K562 (cell line): ENCODE data around the gene EMILIN1. TPM values are rescaled to one million over a fixed set of nuclear protein-coding genes. Genes with fewer than 3 reads are reported as not detected.

Experiments
- ATAC-seq: fragments of 200-7000 bp; cut with Tn5 transposase; 3 replicates; pipeline ENCODE4 v1.9.1; 2020; ENCODE audit warnings: moderate library complexity
- BruUV-seq: library from RNA; stranded (reverse); fragments of 400-500 nt; replicated peaks from 2 replicates; lab custom pipeline; 2021; lab: Mats Ljungman, UMichigan
- CTCF ChIA-PET: fragments of 300-600 bp; formaldehyde crosslinking; extraction: SDS; loops from one replicate; lab custom pipeline; 2021; ENCODE audit warnings: low intra/inter-chr PET ratio; lab: Yijun Ruan, JAX
- POLR2A ChIA-PET: fragments of 300-600, 350-650 bp; sonication (Branson Sonifier 250); formaldehyde crosslinking; extraction: SDS; loops from one replicate; lab custom pipeline; 2021; ENCODE audit warnings: antibody characterized with exemption, inconsistent platforms; lab: Yijun Ruan, JAX
- DNase-seq, 4 experiments: peaks; one replicate each; pipeline versions ENCODE4 v3.0.0 to v3.0.0-alpha.2; 2011 to 2018; ENCODE audit warnings: low spot score in 3 of 4, mixed read lengths in 3 of 4; ENCODE audit errors: extremely low read depth in 1 of 4
- FAIRE-seq: peaks from 2 replicates; lab custom pipeline; 2011; peaks lifted over from hg19 to GRCh38; lab: Jason Lieb, UNC
- H2AFZ ChIP-seq: 2 replicates; pipeline ENCODE4 v1.6.0; 2011; ENCODE audit warnings: low read depth, low read length, control low read depth, inconsistent platforms
- H3K27ac ChIP-seq: fragments of 200-600 bp; 3 replicates; pipeline ENCODE4 v1.8.0; 2011; ENCODE audit warnings: low read depth, mild to moderate bottlenecking, control low read depth, inconsistent platforms, low read length, moderate library complexity, mixed read lengths; ENCODE audit errors: extremely low read depth
- H3K27me3 ChIP-seq, 2 experiments: fragments of 300-600 bp in 1 of 2; 2 replicates in 1 of 2; 3 replicates in 1 of 2; pipeline versions ENCODE4 v1.6.0 to v1.8.0; 2011; ENCODE audit warnings: inconsistent platforms in 2 of 2, low read length in 2 of 2, mild to moderate bottlenecking in 1 of 2, mixed read lengths in 1 of 2, moderate library complexity in 1 of 2; ENCODE audit not compliant: control insufficient read depth in 2 of 2, insufficient read depth in 2 of 2
- H3K36me3 ChIP-seq: fragments of 300-600 bp; 3 replicates; pipeline ENCODE4 v1.8.0; 2011; ENCODE audit warnings: mild to moderate bottlenecking, low read length, inconsistent platforms; ENCODE audit not compliant: control insufficient read depth, insufficient read depth
- H3K4me1 ChIP-seq, 2 experiments: fragments of 200-600 bp in 1 of 2; replicated peaks in 1 of 2; 2 replicates in 1 of 2; 3 replicates in 1 of 2; pipeline versions ENCODE4 v1.5.1 to v1.8.0; 2011; ENCODE audit warnings: inconsistent platforms in 2 of 2, low read length in 2 of 2, mild to moderate bottlenecking in 1 of 2, mixed read lengths in 1 of 2, moderate library complexity in 1 of 2; ENCODE audit not compliant: control insufficient read depth in 2 of 2, insufficient read depth in 2 of 2
- H3K4me2 ChIP-seq: 2 replicates; pipeline ENCODE4 v1.6.1; 2011; ENCODE audit warnings: low read length, control low read depth, inconsistent platforms, mixed read lengths; ENCODE audit not compliant: insufficient read depth
- H3K4me3 ChIP-seq: fragments of 200-600 bp; sonication (generic), shearing (Covaris generic); 2 replicates; pipeline ENCODE4 v1.5.1; 2016; ENCODE audit warnings: control low read depth, inconsistent platforms
- H3K79me2 ChIP-seq: fragments of 200-600 bp; 3 replicates; pipeline ENCODE4 v1.8.0; 2011; ENCODE audit warnings: low read length, inconsistent platforms; ENCODE audit not compliant: control insufficient read depth, insufficient read depth
- H3K9ac ChIP-seq, 2 experiments: 2 replicates each; pipeline versions ENCODE4 v1.6.0 to v1.6.1; 2011; ENCODE audit warnings: low read depth in 2 of 2, low read length in 2 of 2, control low read depth in 1 of 2, inconsistent platforms in 1 of 2, mild to moderate bottlenecking in 1 of 2, mixed read lengths in 1 of 2; ENCODE audit not compliant: insufficient read depth in 1 of 2
- H3K9me1 ChIP-seq: one replicate; pipeline ENCODE4 v1.6.0; 2011; ENCODE audit warnings: inconsistent platforms, mild to moderate bottlenecking, low read length, moderate library complexity; ENCODE audit not compliant: control insufficient read depth, insufficient read depth
- H3K9me3 ChIP-seq: replicated peaks from 2 replicates; pipeline ENCODE4 v1.5.1; 2011; ENCODE audit warnings: low read depth, low read length, inconsistent platforms; ENCODE audit not compliant: control insufficient read depth, insufficient read depth
- H4K20me1 ChIP-seq: replicated peaks from 2 replicates; pipeline ENCODE4 v1.6.1; 2011; ENCODE audit warnings: low read length, inconsistent platforms, mixed read lengths; ENCODE audit not compliant: control insufficient read depth, insufficient read depth
- BDP1 ChIP-seq: IDR thresholded peaks from 3 replicates; pipeline ENCODE4 v1.6.1; 2011; ENCODE audit not compliant: insufficient read length, insufficient read depth
- CHD4 ChIP-seq: fragments of 200-600 bp; sonication (generic); IDR thresholded peaks from 3 replicates; pipeline ENCODE4 v1.6.1; 2012; ENCODE audit warnings: low read depth, mild to moderate bottlenecking, mixed read lengths, low read length, inconsistent platforms; ENCODE audit not compliant: insufficient read depth, insufficient replicate concordance, poor library complexity, severe bottlenecking
- FOXM1 ChIP-seq, 2 experiments: fragments of 450-650 bp in 1 of 2; sonication (generic) in 1 of 2; formaldehyde crosslinking in 1 of 2; IDR thresholded peaks; 2 replicates each; pipeline versions ENCODE4 v1.6.1 to v1.9.0; 2017 to 2022; ENCODE audit warnings: low read depth in 2 of 2, mild to moderate bottlenecking in 2 of 2, missing genetic modification reagents in 1 of 2, moderate library complexity in 1 of 2
- FOXP1 ChIP-seq: sonication (generic); formaldehyde crosslinking; IDR thresholded peaks from 2 replicates; pipeline ENCODE4 v1.8.0; 2022; ENCODE audit warnings: mild to moderate bottlenecking, missing genetic modification reagents
- IFI16 ChIP-seq: fragments of 250-450 bp; sonication (Bioruptor Pico); IDR thresholded peaks from 2 replicates; pipeline ENCODE4 v2.1.2; 2022; ENCODE audit warnings: mild to moderate bottlenecking, inconsistent platforms
- KDM4B ChIP-seq, 2 experiments: fragments of 450-650 bp in 1 of 2; sonication (generic) in 1 of 2; IDR thresholded peaks; 2 replicates each; pipeline ENCODE4 v1.6.1; 2016 to 2017; ENCODE audit warnings: borderline replicate concordance in 2 of 2, antibody characterized with exemption in 1 of 2, low read depth in 1 of 2, mild to moderate bottlenecking in 1 of 2
- OTX1 ChIP-seq: fragments of 450-650 bp; formaldehyde crosslinking; IDR thresholded peaks from 2 replicates; pipeline ENCODE4 v1.4.0; 2022; ENCODE audit warnings: mild to moderate bottlenecking
- POLR2G ChIP-seq: fragments of 200-400 bp; formaldehyde crosslinking; IDR thresholded peaks from 2 replicates; pipeline ENCODE4 v1.6.1; 2017; ENCODE audit warnings: low read depth, mild to moderate bottlenecking, antibody characterized with exemption, low read length, moderate library complexity
- POLR2H ChIP-seq: IDR thresholded peaks from 2 replicates; pipeline ENCODE4 v1.6.1; 2016; ENCODE audit warnings: missing genetic modification characterization, low read depth, mild to moderate bottlenecking, control low read depth, missing compliant biosample characterization, moderate library complexity
- PURB ChIP-seq: sonication (generic); formaldehyde crosslinking; IDR thresholded peaks from 2 replicates; pipeline ENCODE4 v1.9.0; 2021; ENCODE audit warnings: low read depth, mild to moderate bottlenecking, missing genetic modification reagents
- SREBF2 ChIP-seq: sonication (generic); formaldehyde crosslinking; IDR thresholded peaks from 2 replicates; pipeline ENCODE4 v1.4.0; 2020; ENCODE audit warnings: mild to moderate bottlenecking, missing genetic modification reagents
- ZC3H11A ChIP-seq: IDR thresholded peaks from 2 replicates; pipeline ENCODE4 v1.6.1; 2012; ENCODE audit warnings: low read depth, low read length, improper control_type of control experiment
- ZC3H4 ChIP-seq: sonication (generic); formaldehyde crosslinking; IDR thresholded peaks from 2 replicates; pipeline ENCODE4 v1.9.0; 2021; ENCODE audit warnings: missing genetic modification reagents, borderline replicate concordance
- ZFPM2 ChIP-seq: fragments of 250-450 bp; sonication (Bioruptor Pico); IDR thresholded peaks from 2 replicates; pipeline ENCODE4 v1.5.1; 2022; ENCODE audit warnings: mild to moderate bottlenecking
- ZNF408 ChIP-seq: fragments of 250-450 bp; sonication (Bioruptor Pico); IDR thresholded peaks from 2 replicates; pipeline ENCODE4 v1.4.0; 2020; ENCODE audit warnings: low read depth, mild to moderate bottlenecking, moderate library complexity
- WGBS: fragments of 100-300 bp; shearing (Covaris generic); methylation state at CpG from one replicate; pipeline ENCODE4 v1.1.6; 2016; ENCODE audit warnings: low coverage, mixed read lengths; ENCODE audit not compliant: insufficient coverage; ENCODE audit errors: missing lambda C conversion rate; 5-methylcytosine and 5-hydroxymethylcytosine counted together
- in situ Hi-C: fragments of 300-500 bp; cut with MboI; formaldehyde crosslinking; loops from 4 replicates; pipeline ENCODE4 v1.15.0; 2018; ENCODE audit warnings: inconsistent platforms, mixed read lengths
- intact Hi-C: fragments of 100-400 bp; cut with micrococcal nuclease; formaldehyde crosslinking; loops from 2 replicates; pipeline ENCODE4 v1.14.2; 2022
- polyA plus RNA-seq, 8 experiments: library from polyadenylated mRNA; depleted of rRNA in 4 of 8; stranded (reverse) in 5 of 8; unstranded in 3 of 8; fragments of >200 nt; fragmentation: Nextera tagmentation in 2 of 8; fragmentation: Illumina TruSeq in 1 of 8; extraction: Ambion mirVana in 2 of 8; extraction: Trizol in 1 of 8; gene quantifications; 2 replicates each; pipeline versions ENCODE4 v1.2.1 to v1.2.3, GENCODE V29; 2011 to 2014; ENCODE audit warnings: inconsistent platforms in 1 of 8, missing spikeins in 1 of 8
- total RNA-seq, 7 experiments: library from RNA; depleted of rRNA in 6 of 7; stranded (reverse); fragments of >200 nt in 6 of 7; fragmentation: Illumina TruSeq in 2 of 7; extraction: Trizol in 2 of 7; gene quantifications; 2 replicates each; pipeline versions ENCODE4 v1.2.1 to v1.2.3, GENCODE V29; 2011 to 2021; ENCODE audit warnings: low replicate concordance in 1 of 7
- TF ChIP-seq, protein P1 (sequence below): fragments of 450-650 bp; IDR thresholded peaks from 2 replicates; pipeline ENCODE4 v1.6.1; 2016
- TF ChIP-seq, protein P2 (sequence below): fragments of 200-800 bp; sonication (Bioruptor generic); IDR thresholded peaks from 2 replicates; pipeline ENCODE4 v1.6.1; 2016; ENCODE audit warnings: missing genetic modification characterization, missing compliant biosample characterization

Gene EMILIN1
- total and polyA plus RNA-seq, 9 of the 15 experiments (the other 6 are each of a cell fraction or from before 2014, with no cell fraction given): 0.04 to 2.7 (median 0.54) TPM; not detected in 2

DNA sequence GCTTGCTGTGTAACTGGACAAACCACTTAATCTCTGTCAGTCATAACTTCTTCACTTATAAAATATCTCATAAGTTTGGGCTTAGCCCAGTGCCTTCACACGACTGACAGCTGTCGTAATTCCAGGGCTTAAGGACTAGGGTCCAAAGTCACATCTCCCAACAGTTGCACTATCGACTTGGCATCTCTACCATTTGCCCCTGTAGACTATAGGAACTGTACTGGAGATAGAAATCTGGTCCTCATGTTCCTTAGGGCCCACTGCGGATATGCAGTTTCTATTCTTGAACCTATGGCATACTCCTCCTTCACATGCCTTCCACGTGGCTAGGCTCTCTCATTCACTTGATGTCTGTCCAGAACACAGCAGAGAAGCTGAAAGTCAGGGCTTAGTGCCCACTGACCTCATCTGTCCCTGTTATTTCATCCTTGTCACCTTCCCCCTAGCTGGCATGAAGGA, 47.9 kb downstream of the EMILIN1 start:
- Histone ChIP-seq H3K9me1 (peaks cover 2% of the 10 kb centered on the region), H3K4me2 (no peak overlapping the region), H3K9me3 (no peaks in the 10 kb centered on the region), H2AFZ (no peak overlapping the region), H3K4me1 (peaks cover 10 to 16% of the 10 kb centered on the region in 2 experiments; a peak in 4 of 5 replicates), H3K9ac (no peak overlapping the region; a peak in 1 of 4 replicates), H3K36me3 (peaks cover 20% of the 10 kb centered on the region; the same call in 2 of the 3 replicates), H3K27ac (no peak overlapping the region), H3K4me3 (no peak overlapping the region), H4K20me1 (no peaks in the 10 kb centered on the region; the same call in 1 of the 2 replicates), H3K79me2 (no peaks in the 10 kb centered on the region), H3K27me3 (peaks cover 2 to 7% of the 10 kb centered on the region in 2 experiments; a peak in 3 of 5 replicates)
- intact Hi-C loops: no loop called here
- BruUV-seq: no TSS peak
- in situ Hi-C loops: no loop called here
- WGBS: 21% methylated on average over 5 of the region's 5 CpGs
- DNase-seq: no peak
- CTCF ChIA-PET: no interaction called here
- no peak for FAIRE-seq
- ATAC-seq: no peak
- POLR2A ChIA-PET: interaction anchor here (0.7 to 4.1 kb wide), 3 partner anchors 14 to 151 kb away, joined by 3 to 17 read pairs (median 4); no protein-coding TSS in a partner anchor
- TF ChIP-seq SREBF2 (CRISPR knock-in tag) (no peak), FOXP1 (no peak), PURB (CRISPR knock-in tag) (no peak), POLR2H (tag) (no peak), IFI16 (CRISPR knock-in tag) (no peak), CHD4 (no peak), ZNF408 (CRISPR knock-in tag) (no peak), ZC3H11A (no peak), ZFPM2 (CRISPR knock-in tag) (no peak), KDM4B (IDR thresholded peaks at IDR 0.05; ENCODE audit: borderline replicate concordance in 2 of 2, low read depth in 1 of 2) (no peak), ZC3H4 (CRISPR knock-in tag) (no peak), POLR2G (no peak), FOXM1 (IDR thresholded peaks at IDR 0.05; ENCODE audit: low read depth) (no peak), FOXM1 (CRISPR knock-in tag; IDR thresholded peaks at IDR 0.05; ENCODE audit: low read depth) (no peak), BDP1 (no peak), OTX1 (no peak)
- TF ChIP-seq, protein P1, sequence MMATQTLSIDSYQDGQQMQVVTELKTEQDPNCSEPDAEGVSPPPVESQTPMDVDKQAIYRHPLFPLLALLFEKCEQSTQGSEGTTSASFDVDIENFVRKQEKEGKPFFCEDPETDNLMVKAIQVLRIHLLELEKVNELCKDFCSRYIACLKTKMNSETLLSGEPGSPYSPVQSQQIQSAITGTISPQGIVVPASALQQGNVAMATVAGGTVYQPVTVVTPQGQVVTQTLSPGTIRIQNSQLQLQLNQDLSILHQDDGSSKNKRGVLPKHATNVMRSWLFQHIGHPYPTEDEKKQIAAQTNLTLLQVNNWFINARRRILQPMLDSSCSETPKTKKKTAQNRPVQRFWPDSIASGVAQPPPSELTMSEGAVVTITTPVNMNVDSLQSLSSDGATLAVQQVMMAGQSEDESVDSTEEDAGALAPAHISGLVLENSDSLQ: peak; percentile 60; the same call in 1 of the 2 replicates
- TF ChIP-seq, protein P2, sequence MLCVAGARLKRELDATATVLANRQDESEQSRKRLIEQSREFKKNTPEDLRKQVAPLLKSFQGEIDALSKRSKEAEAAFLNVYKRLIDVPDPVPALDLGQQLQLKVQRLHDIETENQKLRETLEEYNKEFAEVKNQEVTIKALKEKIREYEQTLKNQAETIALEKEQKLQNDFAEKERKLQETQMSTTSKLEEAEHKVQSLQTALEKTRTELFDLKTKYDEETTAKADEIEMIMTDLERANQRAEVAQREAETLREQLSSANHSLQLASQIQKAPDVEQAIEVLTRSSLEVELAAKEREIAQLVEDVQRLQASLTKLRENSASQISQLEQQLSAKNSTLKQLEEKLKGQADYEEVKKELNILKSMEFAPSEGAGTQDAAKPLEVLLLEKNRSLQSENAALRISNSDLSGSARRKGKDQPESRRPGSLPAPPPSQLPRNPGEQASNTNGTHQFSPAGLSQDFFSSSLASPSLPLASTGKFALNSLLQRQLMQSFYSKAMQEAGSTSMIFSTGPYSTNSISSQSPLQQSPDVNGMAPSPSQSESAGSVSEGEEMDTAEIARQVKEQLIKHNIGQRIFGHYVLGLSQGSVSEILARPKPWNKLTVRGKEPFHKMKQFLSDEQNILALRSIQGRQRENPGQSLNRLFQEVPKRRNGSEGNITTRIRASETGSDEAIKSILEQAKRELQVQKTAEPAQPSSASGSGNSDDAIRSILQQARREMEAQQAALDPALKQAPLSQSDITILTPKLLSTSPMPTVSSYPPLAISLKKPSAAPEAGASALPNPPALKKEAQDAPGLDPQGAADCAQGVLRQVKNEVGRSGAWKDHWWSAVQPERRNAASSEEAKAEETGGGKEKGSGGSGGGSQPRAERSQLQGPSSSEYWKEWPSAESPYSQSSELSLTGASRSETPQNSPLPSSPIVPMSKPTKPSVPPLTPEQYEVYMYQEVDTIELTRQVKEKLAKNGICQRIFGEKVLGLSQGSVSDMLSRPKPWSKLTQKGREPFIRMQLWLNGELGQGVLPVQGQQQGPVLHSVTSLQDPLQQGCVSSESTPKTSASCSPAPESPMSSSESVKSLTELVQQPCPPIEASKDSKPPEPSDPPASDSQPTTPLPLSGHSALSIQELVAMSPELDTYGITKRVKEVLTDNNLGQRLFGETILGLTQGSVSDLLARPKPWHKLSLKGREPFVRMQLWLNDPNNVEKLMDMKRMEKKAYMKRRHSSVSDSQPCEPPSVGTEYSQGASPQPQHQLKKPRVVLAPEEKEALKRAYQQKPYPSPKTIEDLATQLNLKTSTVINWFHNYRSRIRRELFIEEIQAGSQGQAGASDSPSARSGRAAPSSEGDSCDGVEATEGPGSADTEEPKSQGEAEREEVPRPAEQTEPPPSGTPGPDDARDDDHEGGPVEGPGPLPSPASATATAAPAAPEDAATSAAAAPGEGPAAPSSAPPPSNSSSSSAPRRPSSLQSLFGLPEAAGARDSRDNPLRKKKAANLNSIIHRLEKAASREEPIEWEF: no peak
